HG02885 (cell line): ENCODE results near the gene BLCAP.
"Not testable (repeated sequence)": the region's sequence is repeated elsewhere in the genome, so short reads cannot be mapped to it uniquely, and the experiment has no call there.

Experiments used
- ATAC-seq: cut with Tn5 transposase; IDR thresholded peaks from one replicate; pipeline ENCODE4 v1.9.1; 2021; ENCODE audit warnings: mild to moderate bottlenecking; ENCODE audit not compliant: unreplicated experiment, poor library complexity

BLCAP gene

DNA sequence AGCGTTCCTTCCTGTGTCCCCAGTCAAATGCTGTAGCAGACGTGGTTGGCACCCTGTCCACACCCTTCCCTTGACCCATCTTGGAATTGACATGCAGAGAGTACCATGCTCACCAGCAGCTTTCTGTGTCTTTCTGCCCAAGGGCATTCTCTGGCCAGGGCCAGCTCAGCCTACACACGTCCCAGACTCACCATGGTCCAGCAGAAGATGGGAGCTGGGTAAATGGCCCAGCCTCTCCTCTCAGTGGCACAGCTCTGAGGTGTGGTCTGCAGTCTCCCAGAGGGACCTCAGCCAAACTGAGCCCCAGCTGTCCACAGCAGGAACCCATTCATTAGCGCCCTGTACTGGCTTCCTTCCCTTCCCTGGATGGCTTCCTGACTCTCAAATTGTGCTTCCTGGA, 31.1 kb upstream of the BLCAP start:
- no peak for ATAC-seq

DNA sequence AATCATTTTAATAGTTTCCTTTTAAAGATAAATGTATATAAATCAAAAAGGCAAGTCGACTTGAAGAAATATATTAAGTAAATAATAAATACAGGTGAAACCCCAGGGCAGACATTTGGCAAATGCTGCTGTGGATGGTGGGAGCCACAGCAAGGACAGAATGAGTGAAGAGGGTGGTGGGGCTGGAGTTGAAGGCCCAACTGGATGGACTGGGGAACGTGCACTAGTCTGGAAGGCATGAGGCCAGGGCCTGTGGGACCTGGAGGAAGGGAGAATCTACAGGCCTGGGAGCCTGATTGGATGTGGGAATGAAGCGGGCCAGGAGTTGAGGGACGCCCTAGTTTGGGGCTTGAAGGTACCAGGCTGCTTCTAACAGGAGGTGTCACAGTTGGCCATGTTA, 30.6 kb upstream of the BLCAP start:
- no peak for ATAC-seq

DNA sequence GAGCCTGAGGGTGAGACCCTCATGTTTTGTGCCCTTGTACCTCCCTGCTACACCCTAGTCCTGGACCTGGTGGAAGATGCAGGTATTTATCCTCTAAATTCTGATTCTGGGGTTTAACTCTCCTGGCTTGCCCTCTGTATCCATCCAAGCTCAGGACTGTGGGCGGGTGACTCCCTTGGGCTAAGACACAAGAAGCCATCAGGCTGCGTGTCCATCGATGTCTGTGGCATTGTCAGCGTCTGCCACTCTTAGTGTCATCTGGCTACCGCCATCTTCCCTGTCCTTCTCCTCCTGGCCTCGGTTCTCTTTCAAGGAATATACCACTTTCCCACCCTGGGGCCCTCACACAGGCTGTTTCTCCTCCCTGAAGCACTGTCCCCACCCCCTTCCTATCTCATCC, 28.9 kb upstream of the BLCAP start:
- ATAC-seq, result no peak

DNA sequence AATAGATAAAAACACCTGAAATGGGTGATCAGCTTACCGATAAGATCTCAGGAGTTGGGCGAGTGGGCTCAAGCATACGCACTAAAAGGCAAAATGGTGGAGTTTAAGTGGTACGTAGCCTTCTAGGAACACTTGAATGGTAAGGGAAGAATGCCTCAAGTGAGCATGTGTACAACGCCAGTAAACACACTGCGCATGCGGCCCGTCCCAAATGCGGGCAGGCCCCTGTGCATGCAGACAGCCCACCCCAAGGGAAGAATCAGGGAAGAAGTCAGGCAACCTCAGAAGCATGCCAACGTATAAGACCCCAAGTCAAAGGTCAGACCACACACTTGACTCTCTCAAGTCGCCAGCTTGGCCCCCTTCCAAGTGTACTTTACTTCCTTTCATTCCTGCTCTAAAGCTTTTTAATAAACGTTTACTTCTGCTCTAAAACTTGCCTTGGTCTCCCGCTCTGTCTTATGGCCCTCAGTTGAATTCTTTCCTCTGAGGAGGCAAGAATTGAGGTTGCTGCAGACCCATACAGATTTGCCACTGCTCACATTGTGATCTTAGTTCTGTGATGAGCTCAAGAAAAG, 27.1 kb upstream of the BLCAP start:
- ATAC-seq, result not testable (repeated sequence)

DNA sequence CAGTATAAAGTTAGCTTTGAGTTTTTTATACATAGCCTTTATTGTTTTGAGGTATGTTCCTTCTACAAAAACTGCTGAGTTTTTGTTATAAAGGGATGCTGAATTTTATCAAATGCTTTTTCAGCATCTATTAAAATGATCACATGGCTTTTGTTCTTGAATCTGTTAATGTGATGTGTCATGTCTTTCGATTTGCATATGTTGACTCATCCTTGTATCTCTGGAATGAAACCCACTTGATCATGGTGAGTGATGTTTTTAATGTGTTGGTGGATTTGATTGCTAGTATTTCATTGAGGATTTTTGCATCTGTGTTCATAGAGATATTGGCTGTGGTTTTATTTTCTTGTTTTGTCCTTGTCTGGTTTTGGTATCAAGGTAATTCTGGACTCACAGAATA, 24.7 kb upstream of the BLCAP start:
- ATAC-seq, result no peak

DNA sequence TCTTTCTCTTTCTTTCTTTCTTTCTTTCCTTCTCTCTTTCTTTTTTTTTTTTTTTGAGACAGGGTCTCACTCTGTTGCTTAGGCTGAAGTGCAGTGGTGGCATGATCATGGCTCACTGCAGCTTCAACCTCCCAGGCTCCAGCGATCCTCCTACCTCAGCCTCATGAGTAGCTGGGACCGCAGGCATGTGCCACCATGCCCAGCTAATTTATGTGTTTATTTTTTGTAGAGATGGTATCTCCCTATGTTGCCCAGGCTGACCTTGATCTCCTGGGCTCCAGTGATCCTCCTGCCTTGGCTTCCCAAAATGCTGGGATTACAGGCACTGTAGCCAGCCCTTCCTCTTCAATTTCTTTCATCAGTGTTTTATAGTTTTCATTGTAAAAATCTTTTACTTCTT, 24.0 kb upstream of the BLCAP start:
- not testable (repeated sequence) for ATAC-seq

DNA sequence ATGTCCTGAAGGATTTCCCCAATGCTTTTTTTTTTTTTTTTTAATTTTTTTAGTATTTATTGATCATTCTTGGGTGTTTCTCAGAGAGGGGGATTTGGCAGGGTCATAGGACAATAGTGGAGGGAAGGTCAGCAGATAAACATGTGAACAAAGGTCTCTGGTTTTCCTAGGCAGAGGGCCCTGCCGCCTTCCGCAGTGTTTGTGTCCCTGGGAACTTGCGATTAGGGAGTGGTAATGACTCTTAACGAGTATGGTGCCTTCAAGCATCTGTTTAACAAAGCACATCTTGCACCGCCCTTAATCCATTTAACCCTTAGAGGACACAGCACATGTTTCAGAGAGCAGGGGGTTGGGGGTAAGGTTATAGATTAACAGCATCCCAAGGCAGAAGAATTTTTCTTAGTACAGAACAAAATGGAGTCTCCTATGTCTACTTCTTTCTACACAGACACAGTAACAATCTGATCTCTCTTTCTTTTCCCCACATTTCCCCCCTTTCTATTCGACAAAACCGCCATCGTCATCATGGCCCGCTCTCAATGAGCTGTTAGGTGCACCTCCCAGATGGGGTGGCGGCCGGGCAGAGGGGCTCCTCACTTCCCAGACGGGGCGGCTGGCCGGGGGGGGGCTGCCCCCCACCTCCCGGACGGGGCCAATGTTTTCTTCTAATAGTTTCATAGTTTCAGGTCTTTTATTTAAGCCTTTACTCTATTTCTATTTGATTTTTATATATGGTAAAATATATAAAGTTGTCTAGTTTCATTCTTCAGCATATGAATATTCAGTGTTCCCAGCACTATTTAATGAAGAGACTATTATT, 22.6 kb upstream of the BLCAP start:
- not testable (repeated sequence) for ATAC-seq

DNA sequence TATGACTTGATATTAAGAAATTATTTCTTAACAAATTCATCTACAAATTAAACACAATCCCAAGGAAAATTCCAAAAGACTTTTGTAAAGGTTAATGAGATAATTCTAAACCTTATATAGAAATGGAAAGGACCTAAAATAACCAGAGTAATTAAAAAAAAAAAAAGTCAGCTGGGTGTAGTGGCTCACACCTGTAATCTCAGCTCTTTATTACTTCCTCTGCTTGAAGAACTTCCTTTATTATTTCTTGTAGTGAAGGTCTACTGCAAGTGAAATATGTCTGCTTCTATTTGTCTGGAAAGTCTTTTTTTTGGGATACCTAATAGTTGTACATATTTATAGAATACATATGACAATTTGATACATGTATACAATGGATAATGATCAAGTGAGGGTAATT, 20.2 kb upstream of the BLCAP start:
- no peak for ATAC-seq

DNA sequence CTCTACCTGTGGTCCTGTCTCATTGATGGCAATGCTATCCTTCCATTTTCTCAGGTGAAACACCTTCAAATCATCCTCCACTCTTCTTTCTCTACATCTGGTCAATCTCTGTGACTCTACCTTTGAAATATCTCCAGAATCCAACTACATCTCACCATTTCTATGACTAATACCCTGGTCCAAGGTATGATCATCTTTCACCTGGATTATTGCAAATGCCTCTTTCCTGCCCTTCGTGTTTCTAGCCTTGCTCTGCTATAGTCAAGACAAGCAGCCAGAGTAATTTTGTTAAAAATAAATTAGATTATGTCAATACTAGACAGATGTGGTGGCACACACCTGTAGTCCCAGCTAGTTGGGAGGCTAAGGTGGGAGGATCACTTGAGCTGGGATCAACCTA, 17.8 kb upstream of the BLCAP start:
- ATAC-seq, result no peak

DNA sequence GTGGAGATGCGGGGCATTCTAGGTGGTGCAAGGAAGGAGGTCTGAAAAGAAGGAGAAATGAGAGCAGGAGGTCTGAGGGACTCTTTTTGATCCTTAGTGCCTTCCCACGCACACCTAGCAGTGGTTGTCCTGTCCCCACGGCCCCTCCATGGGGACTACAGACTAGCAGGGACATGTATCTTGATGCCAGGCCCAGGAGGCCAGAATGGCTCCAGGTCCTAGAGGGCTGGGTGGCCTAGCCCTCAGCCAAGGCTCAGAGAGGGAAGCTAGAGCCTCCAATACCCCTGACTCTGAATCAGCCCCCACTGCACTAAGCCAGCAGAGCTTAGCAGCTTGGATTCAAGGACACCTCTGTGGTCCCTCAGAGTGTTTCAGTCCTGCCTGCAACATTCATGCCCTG, 16.7 kb upstream of the BLCAP start:
- ATAC-seq, result no peak

DNA sequence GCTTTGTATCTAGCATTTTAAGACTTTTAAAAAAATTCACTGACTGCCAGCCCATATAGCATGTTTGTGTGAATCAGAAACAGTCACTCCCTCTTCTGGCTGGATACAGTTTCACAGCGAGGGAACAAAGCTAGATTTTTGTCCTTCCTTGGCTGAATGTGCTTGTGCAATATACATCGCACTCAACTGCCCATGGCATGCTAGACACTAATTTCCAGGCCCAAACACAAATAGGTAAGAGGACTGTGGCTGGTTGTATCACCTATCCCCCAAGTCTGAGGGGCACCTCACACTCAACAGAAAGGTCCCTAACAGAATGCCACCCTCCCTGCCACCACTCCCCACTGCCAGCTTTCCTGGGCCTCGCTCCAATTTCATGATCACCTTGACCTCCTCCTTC, 16.2 kb upstream of the BLCAP start:
- no peak for ATAC-seq

DNA sequence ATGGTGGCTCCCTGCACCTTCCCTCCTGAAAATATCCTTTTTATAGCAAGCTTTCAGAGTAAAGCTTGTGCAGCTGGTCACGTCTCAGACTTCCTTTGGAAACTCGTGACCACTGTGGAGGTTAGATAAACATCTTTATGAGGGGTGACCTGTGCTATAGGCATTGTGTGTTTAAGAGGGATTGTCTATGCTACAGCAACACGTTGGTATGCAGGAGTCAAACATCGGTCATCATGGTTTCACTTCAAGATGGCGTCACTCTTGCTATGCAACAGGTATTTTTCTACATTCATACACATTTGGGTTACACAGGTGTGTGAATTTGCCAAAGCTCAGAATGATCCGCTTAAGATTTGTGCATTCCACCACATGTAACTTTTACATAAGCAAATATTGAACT, 14.6 kb upstream of the BLCAP start:
- no peak for ATAC-seq

DNA sequence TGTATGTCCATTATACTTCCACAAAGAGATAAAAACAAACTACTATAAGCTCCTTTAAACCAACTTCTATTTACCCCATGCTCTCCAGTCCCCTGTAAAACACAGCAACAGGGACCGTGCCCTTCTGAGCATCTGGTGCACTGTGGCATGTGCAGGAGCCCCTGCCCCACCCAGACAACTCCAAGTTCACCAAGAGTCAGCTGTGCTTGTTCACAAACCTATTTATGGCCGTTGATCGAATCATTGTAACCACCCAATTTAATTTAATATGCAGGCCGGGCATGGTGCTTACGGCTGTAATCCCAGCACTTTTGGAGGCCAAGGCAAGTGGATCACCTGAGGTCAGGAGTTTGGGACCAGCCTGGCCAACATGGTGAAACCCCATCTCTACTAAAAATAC, 13.7 kb upstream of the BLCAP start:
- no peak for ATAC-seq

DNA sequence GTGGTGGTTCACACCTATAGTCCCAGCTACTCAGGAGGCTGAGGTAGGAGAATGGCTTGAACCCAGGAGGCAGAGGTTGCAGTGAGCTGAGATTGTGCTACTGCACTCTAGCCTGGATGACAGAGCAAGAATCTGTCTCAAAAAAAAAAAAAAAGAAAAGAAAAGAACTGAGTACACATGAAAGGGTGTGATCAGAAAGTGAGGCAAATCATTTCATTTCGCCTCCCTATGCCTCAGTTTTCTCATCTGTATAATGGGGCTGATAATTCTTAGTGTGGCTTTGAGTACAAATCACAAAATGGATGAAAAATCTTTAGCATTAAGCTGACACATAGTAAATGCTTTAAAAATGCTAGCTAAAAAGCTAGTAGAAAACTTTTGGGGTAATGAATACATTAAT, 13.2 kb upstream of the BLCAP start:
- not testable (repeated sequence) for ATAC-seq

DNA sequence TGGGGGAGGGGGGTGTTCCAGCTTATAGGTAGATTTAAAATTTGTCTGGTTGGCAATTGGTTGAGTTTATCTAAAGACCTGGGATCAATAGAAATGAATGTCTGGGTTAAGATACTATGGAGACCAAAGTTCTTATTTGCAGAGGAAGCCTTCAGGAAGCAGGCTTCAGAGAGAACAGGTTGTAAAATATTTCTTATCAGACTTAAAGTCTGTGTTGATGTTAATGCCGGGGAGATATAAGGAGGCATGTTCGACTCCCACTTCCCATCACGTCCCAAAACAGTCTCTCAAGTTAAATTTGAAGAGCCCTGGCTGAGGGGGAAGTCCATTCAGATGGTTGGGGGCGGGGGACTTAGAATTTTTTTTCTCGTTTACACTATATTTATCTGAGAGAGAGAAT, 12.3 kb upstream of the BLCAP start:
- no peak for ATAC-seq

DNA sequence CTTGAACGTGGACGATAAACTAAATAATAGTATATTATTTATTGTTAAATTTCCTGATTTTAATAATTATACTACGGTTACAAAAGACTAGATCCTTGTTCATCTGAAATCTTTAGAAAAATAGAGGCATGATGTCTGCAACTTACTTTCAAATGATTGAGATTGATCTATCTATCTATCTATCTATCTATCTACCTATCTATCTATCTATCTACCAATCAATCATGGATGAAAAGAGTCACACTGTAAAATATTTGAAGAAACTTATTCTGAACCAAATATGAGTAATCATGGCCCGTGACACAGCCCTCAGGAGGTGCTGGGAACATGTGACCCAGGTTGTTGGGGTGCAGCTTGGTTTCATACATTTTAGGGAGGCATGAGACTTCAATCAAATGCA, 11.7 kb upstream of the BLCAP start:
- ATAC-seq, result no peak

DNA sequence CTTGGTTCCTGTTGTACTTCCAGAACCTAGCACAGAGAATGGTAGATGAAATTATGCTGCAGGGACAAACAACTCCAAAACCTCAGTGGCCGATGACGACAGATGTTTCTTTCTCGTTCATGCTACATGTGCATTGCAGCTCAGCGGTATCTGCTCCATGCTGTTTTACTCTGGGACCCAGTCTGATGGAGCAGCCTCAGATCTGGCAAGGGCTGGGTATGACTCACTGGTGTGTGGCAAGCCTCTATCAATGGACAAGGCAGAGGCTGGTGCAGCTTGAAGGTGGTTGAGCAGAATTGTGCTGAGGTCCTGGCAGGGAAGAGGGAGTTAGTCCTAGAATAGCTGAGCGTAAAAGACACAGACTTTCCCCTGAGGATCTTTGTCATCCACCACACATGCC, 10.3 kb upstream of the BLCAP start:
- no peak for ATAC-seq

DNA sequence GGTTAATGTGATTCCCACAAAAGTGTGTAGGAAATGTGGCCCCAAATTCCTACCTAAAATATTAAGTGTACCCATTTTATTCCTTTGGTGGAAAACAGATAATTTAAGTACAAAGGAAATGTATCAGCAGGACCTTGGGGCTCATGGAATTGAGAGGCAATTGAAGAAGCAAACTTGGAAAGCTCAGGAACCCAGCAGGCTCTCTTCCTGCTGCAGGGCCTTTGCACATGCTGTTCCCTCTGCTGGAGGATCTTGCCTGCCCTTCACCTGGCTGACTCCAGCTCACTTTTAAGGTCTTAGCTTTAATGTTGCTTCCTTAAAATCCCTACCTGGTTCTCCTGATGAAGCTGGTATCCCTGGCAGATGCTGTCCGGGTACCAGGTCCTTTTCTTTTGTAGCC, 9.8 kb upstream of the BLCAP start:
- ATAC-seq, result no peak

DNA sequence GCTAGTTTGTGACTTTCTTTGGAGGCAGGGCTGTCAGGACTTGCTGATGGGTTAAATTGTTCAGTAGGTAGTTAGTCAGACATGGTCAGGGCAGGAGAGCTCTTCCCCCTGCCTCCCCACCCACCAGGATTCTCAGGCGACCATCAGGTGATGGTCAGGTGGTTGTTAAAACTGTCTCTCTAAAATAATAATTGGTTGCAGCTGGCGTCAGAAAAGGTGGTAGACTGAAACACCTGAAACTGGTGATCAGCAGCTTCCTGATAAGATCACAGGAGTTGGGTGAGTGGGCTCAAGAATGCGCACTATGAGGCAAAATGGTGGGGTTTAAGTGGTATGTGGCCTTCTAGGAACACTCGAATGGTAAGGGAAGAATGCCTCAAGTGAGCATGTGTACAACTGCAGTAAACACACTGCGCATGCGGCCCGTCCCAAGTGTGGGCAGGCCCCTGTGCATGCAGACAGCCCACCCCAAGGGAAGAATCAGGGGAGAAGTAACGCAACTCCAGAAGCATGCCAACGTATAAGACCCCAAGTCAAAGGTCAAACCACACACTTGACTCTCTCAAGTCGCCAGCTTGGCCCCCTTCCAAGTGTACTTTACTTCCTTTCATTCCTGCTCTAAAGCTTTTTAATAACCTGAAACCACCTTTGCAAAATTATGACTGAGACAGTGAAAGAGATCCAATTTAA, 7.9 kb upstream of the BLCAP start:
- ATAC-seq, result no peak

DNA sequence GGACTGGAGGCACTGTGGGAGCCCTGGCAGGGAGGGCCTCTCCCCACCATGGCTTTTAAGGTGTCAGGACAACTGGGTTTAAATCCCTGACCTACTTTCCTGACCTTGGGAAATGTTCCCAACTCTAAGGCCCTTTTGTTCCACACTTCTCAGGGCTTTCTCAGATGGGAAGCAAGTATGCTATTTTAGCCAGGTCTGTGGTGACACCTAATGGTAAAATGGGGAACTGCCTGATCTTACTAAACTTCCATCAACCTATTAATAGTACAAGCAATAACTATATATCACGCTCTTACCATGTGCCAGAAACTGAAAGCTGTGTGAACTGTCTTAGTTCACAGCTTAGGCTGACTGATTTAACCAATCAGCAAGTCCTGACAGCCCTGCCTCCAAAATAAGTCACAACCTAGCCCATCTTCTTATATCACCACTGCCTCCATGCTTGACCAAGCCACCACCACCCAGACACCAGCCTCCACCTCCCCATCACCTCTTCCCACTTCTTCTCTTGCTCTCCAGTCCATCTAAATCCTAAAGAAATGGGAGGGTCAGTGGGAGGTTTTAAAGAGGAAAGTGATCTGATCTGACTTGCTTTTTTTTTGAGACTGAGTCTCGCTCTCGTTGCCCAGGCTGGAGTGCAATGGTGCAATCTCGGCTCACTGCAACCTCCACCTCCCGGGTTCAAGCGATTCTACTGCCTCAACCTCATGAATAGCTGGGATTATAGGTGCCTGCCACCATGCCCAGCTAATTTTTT, 6.9 kb upstream of the BLCAP start:
- peak; percentile 71 for ATAC-seq

DNA sequence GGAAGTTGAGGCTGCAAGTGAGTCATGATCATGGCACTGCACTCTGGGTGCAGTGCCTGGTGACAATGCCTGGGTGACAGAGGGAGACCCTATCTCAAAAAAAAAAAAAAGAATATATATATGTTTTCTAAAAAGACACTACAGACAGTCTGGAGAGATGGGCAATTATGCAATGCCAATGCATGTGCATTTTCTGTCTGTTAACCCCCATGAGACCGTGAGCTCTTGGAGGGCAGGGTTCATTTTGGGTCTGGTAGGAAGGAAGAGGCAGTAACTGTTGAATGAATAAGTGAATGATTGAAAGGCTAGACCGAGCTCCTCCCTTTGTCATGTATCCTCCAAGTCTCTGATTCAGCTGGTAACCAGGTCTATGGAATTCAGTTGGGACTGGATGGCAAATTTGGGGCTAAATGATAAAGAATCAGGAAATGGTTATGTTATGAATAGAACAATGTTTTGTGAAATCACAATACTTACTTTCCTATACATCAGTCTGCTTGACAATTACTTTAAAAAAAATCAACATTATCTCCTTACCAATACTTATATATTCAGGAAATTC, 5.6 kb upstream of the BLCAP start:
- ATAC-seq, result no peak
